Kidney epithelial cell (primary cell): Measurements from ENCODE around the gene USP17L12. TPM values are rescaled to one million over a fixed set of nuclear protein-coding genes. Genes with fewer than 3 reads are reported as not detected.

Experiments
- total RNA-seq: library from RNA; depleted of rRNA; stranded (reverse); fragments of >200 nt; gene quantifications from 2 replicates; pipeline ENCODE4 v1.2.3, GENCODE V29; 2015

USP17L12 gene
- total RNA-seq, 1 donor from 2014 or later: not detected

Other genes with a start within 250 kb of the USP17L12 start
- not detected in 2 replicates for gene FAM90A26, start 49.7 kb upstream of the USP17L12 start, total RNA-seq
- not detected in 2 replicates for gene USP17L10, start 9.5 kb upstream of the USP17L12 start, total RNA-seq
- gene USP17L11, start 4.7 kb upstream of the USP17L12 start, total RNA-seq: not detected in 2 replicates
- not detected in 2 replicates for gene USP17L13, start 4.7 kb downstream of the USP17L12 start, total RNA-seq
- gene USP17L15, start 14.2 kb downstream of the USP17L12 start, total RNA-seq: not detected in 2 replicates
- gene USP17L17, start 23.7 kb downstream of the USP17L12 start, total RNA-seq: not detected in 2 replicates
- not detected in 2 replicates for gene USP17L18, start 28.5 kb downstream of the USP17L12 start, total RNA-seq
- not detected in 2 replicates for gene USP17L19, start 33.2 kb downstream of the USP17L12 start, total RNA-seq
- gene USP17L20, start 38.0 kb downstream of the USP17L12 start, total RNA-seq: not detected in 2 replicates
- not detected in 2 replicates for gene USP17L21, start 42.7 kb downstream of the USP17L12 start, total RNA-seq
- gene USP17L22, start 47.5 kb downstream of the USP17L12 start, total RNA-seq: not detected in 2 replicates
- not detected in 2 replicates for gene USP17L24, start 105.0 kb downstream of the USP17L12 start, total RNA-seq
- gene USP17L25, start 109.8 kb downstream of the USP17L12 start, total RNA-seq: not detected in 2 replicates
- not detected in 2 replicates for gene USP17L26, start 114.5 kb downstream of the USP17L12 start, total RNA-seq
- gene USP17L5, start 119.3 kb downstream of the USP17L12 start, total RNA-seq: not detected in 2 replicates
- not detected in 2 replicates for gene USP17L27, start 124.0 kb downstream of the USP17L12 start, total RNA-seq
- not detected in 2 replicates for gene USP17L28, start 128.7 kb downstream of the USP17L12 start, total RNA-seq
- gene USP17L29, start 133.5 kb downstream of the USP17L12 start, total RNA-seq: not detected in 2 replicates
- gene USP17L30, start 143.0 kb downstream of the USP17L12 start, total RNA-seq: not detected in 2 replicates
- not detected in 2 replicates for gene DEFB131A, start 224.3 kb downstream of the USP17L12 start, total RNA-seq